ES-I3 (cell line): Measurements from ENCODE around the gene MARS1.

ENCODE experiments used
- H3K36me3 ChIP-seq: 2 replicates; pipeline ENCODE4 v1.6.1; 2013; ENCODE audit warnings: mild to moderate bottlenecking, low read length, control low read depth, moderate library complexity; ENCODE audit not compliant: insufficient read depth
- H3K4me1 ChIP-seq: 2 replicates; pipeline ENCODE4 v1.6.1; 2013; ENCODE audit warnings: mild to moderate bottlenecking, control low read depth, low read length; ENCODE audit not compliant: insufficient read depth
- H3K9ac ChIP-seq: 2 replicates; pipeline ENCODE4 v1.6.1; 2013; ENCODE audit warnings: low read depth, mild to moderate bottlenecking, low read length, moderate library complexity
- H3K9me3 ChIP-seq: 2 replicates; pipeline ENCODE4 v1.6.1; 2013; ENCODE audit warnings: mild to moderate bottlenecking, low read length, moderate library complexity; ENCODE audit not compliant: control insufficient read depth, insufficient read depth

MARS1 gene

GRCh38 chr12:57541717-57542116 lies 53.8 kb downstream of the MARS1 start:
- no peak overlapping the region for H3K9ac ChIP-seq
- H3K9me3 ChIP-seq: no peaks in the 10 kb centered on the region
- peaks cover 8% of the 10 kb centered on the region; the same call in 1 of the 2 replicates for H3K36me3 ChIP-seq
- H3K4me1 ChIP-seq: peaks cover 11% of the 10 kb centered on the region

- H3K9me3 ChIP-seq: no peaks in the 10 kb centered on the region
- H3K4me1 ChIP-seq: peaks cover 11% of the 10 kb centered on the region
- peaks cover 5% of the 10 kb centered on the region; the same call in 1 of the 2 replicates for H3K36me3 ChIP-seq
- H3K9ac ChIP-seq: no peak overlapping the region
These were observed 55.7 kb downstream of the MARS1 start for GRCh38 chr12:57543581-57543980.

DNA sequence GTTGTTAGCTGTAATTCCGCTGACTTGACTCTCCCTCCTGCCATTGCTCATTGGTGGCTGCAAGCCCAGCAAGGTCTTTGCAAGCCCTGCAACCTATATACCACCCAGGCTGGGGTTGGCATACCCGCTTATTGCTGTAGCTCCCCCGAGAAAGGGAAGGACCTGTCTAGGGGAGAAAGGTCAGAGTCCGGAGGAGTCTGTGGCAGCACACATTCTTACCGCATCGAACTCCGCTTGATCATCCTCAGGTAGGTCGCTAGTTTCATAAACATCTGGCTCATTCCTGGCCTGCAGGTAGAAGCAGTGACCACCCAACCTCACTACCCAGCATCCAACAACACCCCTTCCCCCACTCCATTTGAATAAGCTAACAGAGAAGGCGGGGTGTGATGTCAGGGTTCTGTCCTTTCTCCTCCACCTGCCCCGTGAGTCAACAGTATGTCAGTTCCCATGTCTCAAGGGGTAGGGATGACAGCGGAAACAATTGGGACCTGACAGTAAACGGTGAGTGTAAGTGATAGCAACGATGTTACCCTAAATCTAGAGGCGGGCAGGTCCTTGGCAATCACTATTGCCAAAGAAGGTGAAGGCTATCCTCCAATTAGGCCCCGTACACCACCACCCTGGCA lies 58.1 kb downstream of the MARS1 start:
- H3K9me3 ChIP-seq: no peaks in the 10 kb centered on the region
- peaks cover 22% of the 10 kb centered on the region for H3K4me1 ChIP-seq
- H3K9ac ChIP-seq: peak overlapping the region; percentile 91
- H3K36me3 ChIP-seq: peaks cover 3% of the 10 kb centered on the region; the same call in 1 of the 2 replicates

DNA sequence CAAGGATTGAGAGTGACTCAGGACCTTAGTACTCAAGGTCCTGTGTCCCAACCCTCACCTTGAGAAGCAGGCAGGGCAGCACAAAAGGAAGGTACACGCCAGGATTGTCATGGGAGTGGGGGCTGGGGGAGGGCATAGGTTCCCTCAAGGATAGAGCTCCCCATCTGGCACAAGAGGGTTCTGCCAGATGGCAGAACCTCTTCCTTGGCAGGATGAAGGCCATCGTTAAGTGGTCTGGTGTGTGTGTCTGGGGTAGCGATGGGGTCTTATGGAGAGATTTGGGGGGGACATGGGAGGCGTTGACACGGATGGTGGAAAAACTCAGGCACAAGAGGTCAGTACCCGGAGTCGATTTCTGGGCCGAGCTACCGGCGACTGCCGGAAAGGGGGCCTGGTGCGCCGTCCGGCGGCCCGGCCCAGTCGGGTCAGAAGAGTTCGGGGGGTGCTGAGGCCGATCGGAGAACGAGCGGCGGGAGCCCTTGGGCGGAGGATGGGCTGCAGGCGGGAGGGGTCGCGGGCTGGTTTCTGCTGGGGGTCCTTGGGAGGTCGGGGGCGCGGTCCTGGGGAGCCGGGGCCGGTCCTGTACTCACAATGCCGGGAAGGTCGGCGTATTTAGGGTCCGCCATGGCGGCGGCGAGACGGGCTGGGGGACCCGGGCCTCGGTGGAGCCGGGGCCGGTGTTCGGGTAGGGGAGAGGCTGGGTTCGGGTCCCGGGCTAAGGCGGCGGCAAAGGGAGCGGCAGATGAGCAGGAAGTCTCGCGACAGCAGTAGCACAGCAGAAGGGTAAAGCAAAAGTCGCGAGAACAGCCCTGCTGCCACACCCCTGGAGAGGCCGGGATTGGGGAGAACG lies 58.8 kb downstream of the MARS1 start, which contains the start of gene DCTN2:
Gene DCTN2, minus strand, starts transcription at position 755 of the 850 bp plus-strand sequence. Its CDS starts 129 bp downstream, at position 626.
- peaks cover 22% of the 10 kb centered on the region for H3K4me1 ChIP-seq
- no peaks in the 10 kb centered on the region for H3K9me3 ChIP-seq
- H3K36me3 ChIP-seq: peaks cover 3% of the 10 kb centered on the region; the same call in 1 of the 2 replicates
- peak within 1 kb of the TSS; percentile 91 for H3K9ac ChIP-seq

- Histone ChIP-seq H3K9ac (0 out of 2 replicates have a peak overlapping the region, but pooled peaks have one; percentile 91), H3K4me1 (peaks cover 22% of the 10 kb centered on the region), H3K9me3 (no peaks in the 10 kb centered on the region), H3K36me3 (peaks cover 3% of the 10 kb centered on the region; the same call in 1 of the 2 replicates)
These were observed 59.6 kb downstream of the MARS1 start for GRCh38 chr12:57547288-57548012.

DNA sequence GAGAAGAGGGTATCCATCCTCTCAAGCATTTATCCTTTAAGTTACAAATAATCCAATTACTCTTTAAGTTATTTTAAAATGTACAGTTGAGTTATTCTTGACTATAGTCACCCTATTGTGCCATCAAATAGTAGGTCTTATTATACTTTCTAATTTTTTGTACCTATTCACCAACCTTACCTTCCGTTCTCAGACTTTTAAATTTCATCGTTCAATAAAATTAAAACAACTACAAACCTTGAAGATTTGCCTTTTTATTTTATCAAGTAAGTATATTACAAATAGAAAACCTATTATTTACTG lies 60.1 kb downstream of the MARS1 start:
- peaks cover 24% of the 10 kb centered on the region for H3K4me1 ChIP-seq
- H3K9me3 ChIP-seq: no peaks in the 10 kb centered on the region
- peaks cover 3% of the 10 kb centered on the region; the same call in 1 of the 2 replicates for H3K36me3 ChIP-seq
- no peak overlapping the region for H3K9ac ChIP-seq

- peaks cover 3% of the 10 kb centered on the region; the same call in 1 of the 2 replicates for H3K36me3 ChIP-seq
- no peak overlapping the region for H3K9ac ChIP-seq
- H3K4me1 ChIP-seq: peaks cover 26% of the 10 kb centered on the region
- H3K9me3 ChIP-seq: no peaks in the 10 kb centered on the region
These were observed 60.6 kb downstream of the MARS1 start for GRCh38 chr12:57548488-57548887.

DNA sequence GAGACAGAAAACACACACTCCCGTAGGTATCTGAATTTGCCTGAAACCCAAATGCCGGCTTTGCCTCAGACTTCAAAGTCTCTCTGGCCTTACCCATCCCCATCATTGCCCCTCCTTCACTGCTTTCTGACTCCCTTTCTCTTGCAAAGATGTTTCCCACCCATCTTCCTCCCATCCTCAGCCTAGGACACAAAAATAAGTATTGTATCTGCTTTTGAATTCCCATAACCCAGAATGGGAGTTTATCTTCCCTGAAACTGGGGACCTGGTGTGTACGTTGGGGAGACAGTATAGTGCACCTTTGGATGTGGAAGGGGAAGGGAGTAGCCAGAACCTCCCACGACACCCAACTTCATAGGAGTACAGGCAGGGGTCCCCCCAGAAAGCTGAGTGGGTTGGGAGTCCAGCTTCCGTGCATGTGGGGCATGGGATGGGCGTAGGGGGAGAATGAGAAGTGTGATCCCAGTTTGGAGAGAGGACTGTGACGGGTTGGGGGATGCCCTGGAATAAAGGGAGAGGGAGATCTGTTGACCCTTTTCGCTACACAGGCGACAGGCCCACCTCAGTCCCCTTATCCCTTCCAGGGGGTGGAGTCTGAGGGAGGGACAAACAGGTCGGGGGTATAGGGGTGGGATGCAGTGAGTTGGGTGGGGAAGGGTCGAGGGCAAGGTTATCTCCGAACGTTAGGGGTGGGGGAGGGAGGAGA lies 61.5 kb downstream of the MARS1 start:
- H3K36me3 ChIP-seq: peaks cover 3% of the 10 kb centered on the region; the same call in 1 of the 2 replicates
- no peaks in the 10 kb centered on the region for H3K9me3 ChIP-seq
- peak overlapping the region; percentile 46 for H3K9ac ChIP-seq
- H3K4me1 ChIP-seq: peaks cover 26% of the 10 kb centered on the region

GRCh38 chr12:57549909-57550640 lies 62.2 kb downstream of the MARS1 start, which contains the start of gene KIF5A:
Gene KIF5A, plus strand, starts transcription at chr12:57550044. Its CDS starts 228 bp downstream, at chr12:57550272.
- Histone ChIP-seq H3K4me1 (peaks cover 26% of the 10 kb centered on the region), H3K36me3 (no peaks in the 10 kb centered on the region; the same call in 1 of the 2 replicates), H3K9ac (peak within 1 kb of the TSS; percentile 46), H3K9me3 (no peaks in the 10 kb centered on the region)

- peak overlapping the region; percentile 46; the same call in 1 of the 2 replicates for H3K9ac ChIP-seq
- no peaks in the 10 kb centered on the region for H3K9me3 ChIP-seq
- peaks cover 21% of the 10 kb centered on the region for H3K4me1 ChIP-seq
- H3K36me3 ChIP-seq: no peaks in the 10 kb centered on the region
These were observed 63.0 kb downstream of the MARS1 start for GRCh38 chr12:57550641-57551549.

DNA sequence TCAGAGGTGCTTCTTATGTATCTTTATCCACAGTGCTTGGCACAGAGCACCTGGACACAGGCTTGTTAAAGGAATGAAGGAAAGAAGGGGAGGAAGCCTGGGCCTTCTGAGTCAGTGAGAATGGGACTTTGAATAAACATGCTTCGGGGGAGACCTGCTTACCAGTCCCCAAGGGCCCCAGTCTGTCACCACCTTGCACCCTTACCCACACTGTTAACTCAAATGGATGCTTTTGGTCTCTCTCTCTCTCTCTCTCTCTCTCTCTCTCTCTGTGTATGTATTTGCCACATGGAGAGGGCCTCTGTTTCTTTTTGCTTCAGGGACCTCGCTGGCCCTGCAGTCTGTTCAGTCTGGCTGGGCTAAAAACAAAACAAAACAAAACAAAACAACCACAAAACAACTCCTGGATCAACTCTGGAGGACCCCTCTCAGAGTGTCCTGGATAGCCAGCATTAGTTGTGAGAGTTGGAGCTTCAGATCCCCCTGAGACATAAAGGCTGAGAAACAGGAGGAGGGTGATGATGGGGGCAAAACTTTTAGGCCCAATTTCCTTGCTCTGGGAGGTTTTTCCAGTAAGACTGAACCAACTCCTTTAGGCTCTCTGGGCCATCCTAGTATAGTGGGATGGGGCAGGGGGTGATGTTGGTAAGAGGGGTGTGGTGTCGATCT lies 63.9 kb downstream of the MARS1 start:
- no peaks in the 10 kb centered on the region for H3K9me3 ChIP-seq
- H3K4me1 ChIP-seq: peaks cover 15% of the 10 kb centered on the region
- H3K36me3 ChIP-seq: no peaks in the 10 kb centered on the region
- no peak overlapping the region for H3K9ac ChIP-seq

DNA sequence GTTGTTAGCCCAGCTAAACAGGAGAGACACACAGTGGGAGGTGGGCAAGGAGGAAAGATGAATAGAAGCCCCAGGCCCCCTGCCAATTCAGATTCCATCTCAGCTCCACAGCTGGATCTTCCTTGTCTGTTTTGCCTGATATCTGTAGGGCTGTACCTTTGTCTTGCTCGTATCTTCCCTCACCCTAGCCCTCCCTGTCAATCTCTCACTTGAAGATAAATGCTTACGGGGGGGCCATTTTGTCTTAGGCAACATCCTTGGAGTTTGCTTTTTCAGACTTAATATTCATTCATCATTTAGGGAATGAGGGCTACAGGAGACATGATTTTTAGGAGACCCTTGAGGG lies 64.4 kb downstream of the MARS1 start:
- Histone ChIP-seq H3K9ac (no peak overlapping the region), H3K9me3 (no peaks in the 10 kb centered on the region), H3K36me3 (no peaks in the 10 kb centered on the region), H3K4me1 (peaks cover 15% of the 10 kb centered on the region)
